Activated CD8-positive, alpha-beta T cell treated with anti-CD3 and anti-CD28 coated beads, Interleukin-2, amount 10 ng/mL, durations not matched to agents 7 days and 5 days (primary cell): ENCODE data around the gene RD3L. TPM values are rescaled to one million over a fixed set of nuclear protein-coding genes. Genes with fewer than 3 reads are reported as not detected.

Experiments
- ATAC-seq: fragments of 150-1000 bp; cut with Tn5 transposase; one replicate; pipeline ENCODE4 v1.10.0; 2021; ENCODE audit warnings: moderate library complexity
- CTCF ChIA-PET: fragments of 350-600 bp; sonication (Branson Sonifier 250); formaldehyde crosslinking; loops from one replicate; lab custom pipeline; 2021; ENCODE audit warnings: antibody characterized with exemption; lab: Charles Lee
- POLR2A ChIA-PET: fragments of 350-600 bp; sonication (Branson Sonifier 250); formaldehyde crosslinking; loops from one replicate; lab custom pipeline; 2021; ENCODE audit warnings: antibody characterized with exemption; lab: Charles Lee
- DNase-seq: peaks from one replicate; pipeline ENCODE4 v3.0.0-alpha.2; 2020
- H3K27ac Mint-ChIP-seq: one replicate; pipeline ENCODE4 v1.8.0; 2021; ENCODE audit warnings: mild to moderate bottlenecking, mixed read lengths
- H3K27me3 Mint-ChIP-seq: one replicate; pipeline ENCODE4 v1.8.0; 2021; ENCODE audit warnings: low read depth, mixed read lengths
- H3K36me3 Mint-ChIP-seq: one replicate; pipeline ENCODE4 v1.8.0; 2021; ENCODE audit warnings: low read depth, mixed read lengths
- H3K4me1 Mint-ChIP-seq: one replicate; pipeline ENCODE4 v1.8.0; 2021; ENCODE audit warnings: low read depth, mixed read lengths
- H3K4me3 Mint-ChIP-seq: one replicate; pipeline ENCODE4 v1.8.0; 2021; ENCODE audit warnings: mild to moderate bottlenecking, mixed read lengths
- H3K9me3 Mint-ChIP-seq: one replicate; pipeline ENCODE4 v1.8.0; 2022; ENCODE audit warnings: mixed read lengths; ENCODE audit not compliant: insufficient read depth
- total RNA-seq, 2 experiments: library from RNA; stranded (reverse); gene quantifications; one replicate each; pipeline ENCODE4 v1.2.3, GENCODE V29; 2021

Gene RD3L
- total RNA-seq, 2 experiments from 2014 or later: not detected

- ChIA-PET CTCF (no interaction called here), POLR2A (no interaction called here)
- no peak for DNase-seq
- no peak for ATAC-seq
- no peaks in the 10 kb centered on the region for H3K4me1 Mint-ChIP-seq
- H3K9me3 Mint-ChIP-seq: no peaks in the 10 kb centered on the region
- H3K27ac Mint-ChIP-seq: no peak overlapping the region
- peaks cover 23% of the 10 kb centered on the region for H3K27me3 Mint-ChIP-seq
- H3K36me3 Mint-ChIP-seq: no peaks in the 10 kb centered on the region
- H3K4me3 Mint-ChIP-seq: no peak overlapping the region
These were observed 6.9 kb upstream of the RD3L start for GRCh38 chr14:103949131-103949790.

GRCh38 chr14:103948442-103948841, 6.1 kb upstream of the RD3L start:
- no peak for ATAC-seq
- H3K4me1 Mint-ChIP-seq: no peaks in the 10 kb centered on the region
- no peaks in the 10 kb centered on the region for H3K9me3 Mint-ChIP-seq
- no peak overlapping the region for H3K27ac Mint-ChIP-seq
- POLR2A ChIA-PET: no interaction called here
- H3K27me3 Mint-ChIP-seq: peaks cover 27% of the 10 kb centered on the region
- no peaks in the 10 kb centered on the region for H3K36me3 Mint-ChIP-seq
- no peak overlapping the region for H3K4me3 Mint-ChIP-seq
- DNase-seq: no peak
- CTCF ChIA-PET: no interaction called here

DNA sequence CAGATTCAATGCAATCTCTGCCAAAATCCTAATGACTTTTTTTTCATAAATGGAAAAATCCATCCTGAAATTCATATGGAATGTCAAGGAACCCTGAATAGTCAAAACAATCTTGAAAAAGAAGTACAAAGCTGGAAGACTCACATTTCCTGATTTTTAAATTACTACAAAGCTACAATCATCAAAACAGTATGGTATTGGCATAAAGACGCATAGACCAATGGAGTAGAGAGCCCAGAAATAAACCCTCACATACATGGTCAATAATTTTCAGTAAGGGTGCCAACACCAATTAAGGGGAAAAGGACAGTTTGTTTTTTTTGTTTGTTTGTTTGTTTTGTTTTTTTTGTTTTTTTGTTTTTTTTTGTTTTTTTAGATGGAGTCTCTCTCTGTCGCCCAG, 4.6 kb upstream of the RD3L start:
- ATAC-seq: no peak
- Mint-ChIP-seq H3K4me1 (no peaks in the 10 kb centered on the region), H3K4me3 (no peak overlapping the region)

DNA sequence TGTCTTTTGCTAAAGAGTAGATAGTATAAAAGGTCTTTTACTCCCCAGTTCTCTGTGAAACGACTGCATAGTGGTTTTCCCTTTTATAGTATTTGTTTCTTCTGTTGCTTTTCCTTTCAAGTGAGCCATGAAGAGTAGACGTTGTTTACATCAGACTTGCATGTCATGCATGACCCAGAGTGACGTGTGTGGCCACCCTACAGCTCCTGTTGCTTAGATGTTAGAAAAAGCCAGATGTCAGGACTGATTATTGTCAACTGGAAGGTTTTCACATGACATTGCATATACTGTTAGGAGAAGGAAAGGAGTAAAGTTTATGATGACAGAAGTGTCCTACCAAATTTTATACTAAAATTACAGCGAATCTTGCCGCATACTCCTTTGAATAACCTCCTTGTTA, 1.3 kb upstream of the RD3L start:
- CTCF ChIA-PET: no interaction called here
- POLR2A ChIA-PET: no interaction called here
- Mint-ChIP-seq H3K27me3 (peaks cover 45% of the 10 kb centered on the region), H3K27ac (no peak overlapping the region), H3K4me3 (no peak overlapping the region), H3K9me3 (no peaks in the 10 kb centered on the region), H3K4me1 (no peaks in the 10 kb centered on the region), H3K36me3 (no peaks in the 10 kb centered on the region)
- no peak for ATAC-seq
- no peak for DNase-seq

More for the DNA sequence above, 4.6 kb upstream of the RD3L start:
- DNase-seq: no peak
- peaks cover 30% of the 10 kb centered on the region for H3K27me3 Mint-ChIP-seq
- H3K36me3 Mint-ChIP-seq: no peaks in the 10 kb centered on the region
- H3K27ac Mint-ChIP-seq: no peak overlapping the region
- CTCF ChIA-PET: interaction anchor here (1.2 kb wide), 1 partner anchor 12 kb away, joined by 3 read pairs; no protein-coding TSS in a partner anchor
- POLR2A ChIA-PET: no interaction called here
- no peaks in the 10 kb centered on the region for H3K9me3 Mint-ChIP-seq

GRCh38 chr14:103941462-103941861, 867 bp downstream of the RD3L start:
- no peaks in the 10 kb centered on the region for H3K4me1 Mint-ChIP-seq

GRCh38 chr14:103935102-103935501, 7.2 kb downstream of the RD3L start:
- CTCF ChIA-PET: interaction anchor here (0.6 to 1.2 kb wide), 2 partner anchors 13 to 50 kb away, joined by 3 to 4 read pairs; no protein-coding TSS in a partner anchor

More at GRCh38 chr14:103941462-103941861, 867 bp downstream of the RD3L start:
- CTCF ChIA-PET: interaction anchor here (1.2 to 1.7 kb wide), 3 partner anchors 31 to 133 kb away, joined by 3 to 7 read pairs (median 5); no protein-coding TSS in a partner anchor
- POLR2A ChIA-PET: no interaction called here
- ATAC-seq (no peak), DNase-seq (no peak)
- no peak overlapping the region for H3K4me3 Mint-ChIP-seq
- peaks cover 35% of the 10 kb centered on the region for H3K27me3 Mint-ChIP-seq
- H3K36me3 Mint-ChIP-seq: no peaks in the 10 kb centered on the region
- no peaks in the 10 kb centered on the region for H3K9me3 Mint-ChIP-seq
- no peak overlapping the region for H3K27ac Mint-ChIP-seq

GRCh38 chr14:103932791-103933490, 9.4 kb downstream of the RD3L start:
- POLR2A ChIA-PET: no interaction called here
- H3K9me3 Mint-ChIP-seq: no peaks in the 10 kb centered on the region
- DNase-seq (no peak), ATAC-seq (no peak)
- H3K36me3 Mint-ChIP-seq: no peaks in the 10 kb centered on the region
- H3K27me3 Mint-ChIP-seq: peaks cover 4% of the 10 kb centered on the region
- peaks cover 22% of the 10 kb centered on the region for H3K4me1 Mint-ChIP-seq
- CTCF ChIA-PET: interaction anchor here (1.2 to 2.4 kb wide), 3 partner anchors 10 to 125 kb away, joined by 3 to 12 read pairs (median 5); no protein-coding TSS in a partner anchor
- no peak overlapping the region for H3K4me3 Mint-ChIP-seq
- no peak overlapping the region for H3K27ac Mint-ChIP-seq

More at GRCh38 chr14:103935102-103935501, 7.2 kb downstream of the RD3L start:
- no peaks in the 10 kb centered on the region for H3K9me3 Mint-ChIP-seq
- H3K36me3 Mint-ChIP-seq: no peaks in the 10 kb centered on the region
- peaks cover 22% of the 10 kb centered on the region for H3K4me1 Mint-ChIP-seq
- peaks cover 8% of the 10 kb centered on the region for H3K27me3 Mint-ChIP-seq
- POLR2A ChIA-PET: no interaction called here
- no peak overlapping the region for H3K27ac Mint-ChIP-seq
- DNase-seq (no peak), ATAC-seq (no peak)
- no peak overlapping the region for H3K4me3 Mint-ChIP-seq

GRCh38 chr14:103931422-103931821, 10.9 kb downstream of the RD3L start:
- Mint-ChIP-seq H3K4me3 (no peak overlapping the region), H3K27ac (no peak overlapping the region), H3K4me1 (peaks cover 22% of the 10 kb centered on the region), H3K27me3 (peaks cover 2% of the 10 kb centered on the region), H3K36me3 (no peaks in the 10 kb centered on the region), H3K9me3 (no peaks in the 10 kb centered on the region)
- ATAC-seq (peak; percentile 27), DNase-seq (no peak)
- ChIA-PET CTCF (interaction anchor here (0.9 to 2.4 kb wide), 6 partner anchors 8 to 123 kb away, joined by 3 to 12 read pairs (median 4); a partner anchor contains a TSS), POLR2A (no interaction called here)

- Mint-ChIP-seq H3K4me3 (no peak overlapping the region), H3K4me1 (peaks cover 19% of the 10 kb centered on the region), H3K27me3 (peaks cover 5% of the 10 kb centered on the region), H3K36me3 (no peaks in the 10 kb centered on the region), H3K27ac (no peak overlapping the region), H3K9me3 (no peaks in the 10 kb centered on the region)
- POLR2A ChIA-PET: interaction anchor here (0.6 kb wide), 1 partner anchor 12 kb away, joined by 3 read pairs; the partner anchor contains the start of gene RD3L
- ATAC-seq (no peak), DNase-seq (no peak)
- CTCF ChIA-PET: interaction anchor here (0.6 to 1.6 kb wide), 3 partner anchors 8 to 148 kb away, joined by 3 to 6 read pairs (median 3); no protein-coding TSS in a partner anchor
These were observed 12.2 kb downstream of the RD3L start for GRCh38 chr14:103930051-103930604.

GRCh38 chr14:103928011-103928890, 14.1 kb downstream of the RD3L start, which contains the start of gene TDRD9:
Gene TDRD9, plus strand, starts transcription at chr14:103928456. Its CDS starts 54 bp downstream, at chr14:103928510.
- Mint-ChIP-seq H3K27me3 (peaks cover 11% of the 10 kb centered on the region), H3K27ac (no peak within 1 kb of the TSS), H3K9me3 (no peaks in the 10 kb centered on the region), H3K4me3 (no peak within 1 kb of the TSS), H3K4me1 (peaks cover 12% of the 10 kb centered on the region), H3K36me3 (no peaks in the 10 kb centered on the region)
- DNase-seq: no peak
- POLR2A ChIA-PET: no interaction called here
- ATAC-seq: no peak
- CTCF ChIA-PET: interaction anchor here (1.9 kb wide), 1 partner anchor 18 kb away, joined by 5 read pairs; no protein-coding TSS in a partner anchor

- POLR2A ChIA-PET: no interaction called here
- no peak overlapping the region for H3K4me3 Mint-ChIP-seq
- peaks cover 14% of the 10 kb centered on the region for H3K27me3 Mint-ChIP-seq
- H3K9me3 Mint-ChIP-seq: no peaks in the 10 kb centered on the region
- no peak overlapping the region for H3K27ac Mint-ChIP-seq
- ATAC-seq: no peak
- no peaks in the 10 kb centered on the region for H3K36me3 Mint-ChIP-seq
- CTCF ChIA-PET: interaction anchor here (1.9 kb wide), 1 partner anchor 17 kb away, joined by 5 read pairs; no protein-coding TSS in a partner anchor
- peaks cover 9% of the 10 kb centered on the region for H3K4me1 Mint-ChIP-seq
- DNase-seq: no peak
These were observed 14.8 kb downstream of the RD3L start for GRCh38 chr14:103927566-103927965.
